Measurements from ENCODE around the gene PHYHIPL.
A peak's percentile ranks its signal among the peaks of the same experiment; 100 is the strongest.

Gene PHYHIPL

GRCh38 chr10:59177031-59177797 lies 771 bp downstream of the PHYHIPL start:
- Histone ChIP-seq H3K27ac (peak overlapping the region; percentile 95), H3K36me3 (peaks cover 3% of the 10 kb centered on the region; the same call in 1 of the 2 replicates), H3K4me3 (ENCODE audit: low read depth, low read length) (peak overlapping the region; percentile 70), H3K27me3 (ENCODE audit: insufficient read depth, low read depth, severe bottlenecking) (no peaks in the 10 kb centered on the region), H3K9me3 (ENCODE audit: severe bottlenecking) (no peaks in the 10 kb centered on the region)
- peak; percentile 63 for DNase-seq
- no peak for TF ChIP-seq CTCF (IDR thresholded peaks at IDR 0.05; ENCODE audit: low read depth, low read length)

- peaks cover 3% of the 10 kb centered on the region; the same call in 1 of the 2 replicates for H3K36me3 ChIP-seq
- no peaks in the 10 kb centered on the region for H3K9me3 ChIP-seq (ENCODE audit: severe bottlenecking)
- H3K4me3 ChIP-seq (ENCODE audit: low read depth, low read length), result peak overlapping the region; percentile 70
- no peak for DNase-seq
- H3K27ac ChIP-seq, result peak overlapping the region; percentile 95
- H3K27me3 ChIP-seq (ENCODE audit: insufficient read depth, low read depth, severe bottlenecking), result no peaks in the 10 kb centered on the region
- no peak for TF ChIP-seq CTCF (IDR thresholded peaks at IDR 0.05; ENCODE audit: low read depth, low read length)
These were observed 1.4 kb downstream of the PHYHIPL start for GRCh38 chr10:59177836-59178235.

- H3K36me3 ChIP-seq, result peaks cover 3% of the 10 kb centered on the region; the same call in 1 of the 2 replicates
- H3K4me3 ChIP-seq (ENCODE audit: low read depth, low read length), result no peak overlapping the region
- H3K9me3 ChIP-seq (ENCODE audit: severe bottlenecking), result no peaks in the 10 kb centered on the region
- no peaks in the 10 kb centered on the region for H3K27me3 ChIP-seq (ENCODE audit: insufficient read depth, low read depth, severe bottlenecking)
- no peak overlapping the region for H3K27ac ChIP-seq
- no peak for DNase-seq
- no peak for TF ChIP-seq CTCF (IDR thresholded peaks at IDR 0.05; ENCODE audit: low read depth, low read length)
These were observed 2.6 kb downstream of the PHYHIPL start for GRCh38 chr10:59179068-59179467.

- TF ChIP-seq CTCF (IDR thresholded peaks at IDR 0.05; ENCODE audit: low read depth, low read length), result no peak
- DNase-seq, result no peak
- H3K4me3 ChIP-seq (ENCODE audit: low read depth, low read length), result no peak overlapping the region
These were observed 4.3 kb downstream of the PHYHIPL start for GRCh38 chr10:59180689-59181270.

GRCh38 chr10:59181668-59182067 lies 5.2 kb downstream of the PHYHIPL start:
- H3K36me3 ChIP-seq, result peaks cover 1% of the 10 kb centered on the region; the same call in 1 of the 2 replicates
- TF ChIP-seq CTCF (IDR thresholded peaks at IDR 0.05; ENCODE audit: low read depth, low read length), result peak; percentile 53
- H3K4me3 ChIP-seq (ENCODE audit: low read depth, low read length), result no peak overlapping the region
- DNase-seq, result peak; percentile 19
- H3K9me3 ChIP-seq (ENCODE audit: severe bottlenecking), result peaks cover 5% of the 10 kb centered on the region
- no peaks in the 10 kb centered on the region for H3K27me3 ChIP-seq (ENCODE audit: insufficient read depth, low read depth, severe bottlenecking)
- no peak overlapping the region for H3K27ac ChIP-seq

More at GRCh38 chr10:59180689-59181270, 4.3 kb downstream of the PHYHIPL start:
- peaks cover 3% of the 10 kb centered on the region; the same call in 1 of the 2 replicates for H3K36me3 ChIP-seq
- no peak overlapping the region for H3K27ac ChIP-seq
- no peaks in the 10 kb centered on the region for H3K27me3 ChIP-seq (ENCODE audit: insufficient read depth, low read depth, severe bottlenecking)
- H3K9me3 ChIP-seq (ENCODE audit: severe bottlenecking), result peaks cover 2% of the 10 kb centered on the region

Measured in WERI-Rb-1 (cell line).